ENCODE data around the gene PTPN14. TPM values are rescaled to one million over a fixed set of nuclear protein-coding genes. Genes with fewer than 3 reads are reported as not detected.

The PTPN14 gene
- total RNA-seq, 1 donor from 2014 or later = 71.4 TPM

DNA sequence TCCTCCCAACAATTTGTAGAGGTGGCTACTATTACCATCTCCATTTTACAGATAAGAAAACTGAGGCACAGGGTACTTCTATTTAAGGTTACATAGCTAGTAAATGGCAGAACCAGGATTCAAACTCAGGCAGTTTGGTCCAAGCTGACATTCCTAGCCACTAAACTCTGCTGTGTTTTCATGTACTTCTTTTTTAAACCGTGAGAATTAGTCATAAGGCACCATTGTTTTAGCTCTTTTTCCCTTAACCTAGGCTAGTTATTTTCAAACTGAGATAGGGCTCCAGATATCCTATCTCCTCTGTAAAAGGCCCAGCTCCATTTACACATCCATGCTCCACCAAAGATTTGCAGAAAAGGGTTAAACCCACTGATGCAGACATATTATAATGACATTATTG, 92.9 kb downstream of the PTPN14 start:
- Mint-ChIP-seq H3K27ac (peak overlapping the region; percentile 69), H3K36me3 (ENCODE audit: low read depth) (peaks cover 46% of the 10 kb centered on the region), H3K4me3 (ENCODE audit: low read depth) (no peak overlapping the region), H3K4me1 (ENCODE audit: low read depth) (peaks cover 64% of the 10 kb centered on the region), H3K9me3 (no peaks in the 10 kb centered on the region), H3K27me3 (ENCODE audit: low read depth) (no peaks in the 10 kb centered on the region)
- intact Hi-C loops (cut with micrococcal nuclease) = loop anchor here (5.0 kb wide), 1 partner anchor 49 kb away; no protein-coding TSS in a partner anchor
- no peak for DNase-seq (ENCODE audit: low spot score)

GRCh38 chr1:214455971-214456867, 95.2 kb downstream of the PTPN14 start:
- Mint-ChIP-seq H3K9me3 (no peaks in the 10 kb centered on the region), H3K27me3 (ENCODE audit: low read depth) (no peaks in the 10 kb centered on the region), H3K27ac (peak overlapping the region; percentile 81), H3K4me1 (ENCODE audit: low read depth) (peaks cover 79% of the 10 kb centered on the region), H3K4me3 (ENCODE audit: low read depth) (peak overlapping the region; percentile 28), H3K36me3 (ENCODE audit: low read depth) (peaks cover 51% of the 10 kb centered on the region)
- no peak for DNase-seq (ENCODE audit: low spot score)
- intact Hi-C loops (cut with micrococcal nuclease) = loop anchor here (1.0 to 5.0 kb wide), 2 partner anchors 15 to 51 kb away; no protein-coding TSS in a partner anchor

GRCh38 chr1:214455479-214455878, 95.9 kb downstream of the PTPN14 start:
- intact Hi-C loops (cut with micrococcal nuclease) = loop anchor here (5.0 kb wide), 1 partner anchor 52 kb away; no protein-coding TSS in a partner anchor
- no peak overlapping the region for H3K4me3 Mint-ChIP-seq (ENCODE audit: low read depth)
- peaks cover 54% of the 10 kb centered on the region for H3K36me3 Mint-ChIP-seq (ENCODE audit: low read depth)
- H3K27ac Mint-ChIP-seq = peak overlapping the region; percentile 81
- peaks cover 83% of the 10 kb centered on the region for H3K4me1 Mint-ChIP-seq (ENCODE audit: low read depth)
- no peak for DNase-seq (ENCODE audit: low spot score)
- H3K27me3 Mint-ChIP-seq (ENCODE audit: low read depth) = no peaks in the 10 kb centered on the region
- H3K9me3 Mint-ChIP-seq = no peaks in the 10 kb centered on the region

DNA sequence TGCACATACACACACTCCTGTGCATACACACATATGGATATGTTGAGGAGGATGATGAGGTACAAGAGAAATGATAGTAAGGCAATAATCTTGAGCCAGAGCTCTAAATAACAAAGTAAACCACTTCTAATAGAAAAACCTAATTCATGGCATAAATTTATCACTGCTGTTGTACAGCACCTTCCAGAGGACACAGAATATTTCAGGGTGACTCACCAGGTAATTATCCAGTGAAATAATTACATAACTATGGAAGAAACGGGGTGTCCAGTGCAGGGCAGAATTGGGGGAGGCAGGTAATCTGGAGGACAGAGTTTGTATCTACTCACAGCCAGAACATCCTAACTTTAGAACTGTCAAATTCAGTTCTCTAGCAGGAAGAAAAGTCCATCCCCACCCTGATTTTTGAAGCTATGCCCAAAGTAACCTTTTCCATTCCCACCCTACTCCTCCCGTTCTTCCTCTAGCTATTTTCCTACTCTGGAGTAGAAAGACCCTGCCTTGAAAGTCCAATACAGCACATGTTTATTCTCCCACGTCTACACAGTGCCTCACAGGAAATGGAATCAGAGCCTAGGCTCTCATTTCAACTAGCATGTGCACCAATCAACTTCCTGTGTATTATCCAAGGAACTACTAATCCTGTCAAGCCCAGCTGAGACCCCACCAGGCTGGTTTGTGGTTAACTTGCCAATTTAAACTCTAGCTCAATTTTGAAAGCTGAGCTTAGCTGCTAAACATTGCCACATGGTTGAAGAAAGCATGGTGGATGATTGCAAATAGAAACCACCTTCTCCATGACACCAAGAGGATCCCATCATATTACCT, 96.6 kb downstream of the PTPN14 start:
- peak overlapping the region; percentile 6 for H3K4me3 Mint-ChIP-seq (ENCODE audit: low read depth)
- peaks cover 80% of the 10 kb centered on the region for H3K4me1 Mint-ChIP-seq (ENCODE audit: low read depth)
- peaks cover 52% of the 10 kb centered on the region for H3K36me3 Mint-ChIP-seq (ENCODE audit: low read depth)
- no peaks in the 10 kb centered on the region for H3K9me3 Mint-ChIP-seq
- intact Hi-C loops (cut with micrococcal nuclease) = loop anchor here (5.0 kb wide), 1 partner anchor 53 kb away; no protein-coding TSS in a partner anchor
- no peaks in the 10 kb centered on the region for H3K27me3 Mint-ChIP-seq (ENCODE audit: low read depth)
- no peak for DNase-seq (ENCODE audit: low spot score)
- peak overlapping the region; percentile 81 for H3K27ac Mint-ChIP-seq

DNA sequence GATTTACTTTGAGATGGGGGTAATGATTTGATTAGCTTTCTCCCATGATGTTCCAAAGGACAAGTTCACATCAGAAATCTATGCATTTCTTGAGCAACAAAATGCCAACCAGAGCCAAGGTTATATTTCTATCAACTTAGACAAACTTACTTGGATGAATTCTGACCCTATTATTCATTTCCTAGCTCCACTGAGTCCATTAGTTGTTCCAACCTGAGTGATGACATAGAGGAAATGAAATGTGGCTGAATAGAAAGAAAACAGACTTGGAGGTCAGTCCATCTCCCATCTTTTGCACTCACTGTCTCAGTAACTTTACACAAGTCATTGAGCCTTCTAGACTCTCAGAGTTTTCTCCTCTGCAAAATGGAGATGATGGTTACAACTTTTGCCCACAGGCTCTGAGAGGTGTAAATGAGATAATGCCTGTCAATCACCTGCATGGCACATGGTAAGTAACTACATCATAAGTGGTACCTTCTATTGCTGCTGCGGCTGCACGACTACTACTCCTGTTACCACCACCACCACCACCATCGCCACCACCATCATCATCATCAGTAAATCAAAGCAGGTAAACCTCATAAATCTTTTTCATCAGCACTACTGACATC, 98.2 kb downstream of the PTPN14 start:
- peaks cover 77% of the 10 kb centered on the region for H3K4me1 Mint-ChIP-seq (ENCODE audit: low read depth)
- H3K9me3 Mint-ChIP-seq = peaks cover 8% of the 10 kb centered on the region
- H3K36me3 Mint-ChIP-seq (ENCODE audit: low read depth) = peaks cover 60% of the 10 kb centered on the region
- H3K4me3 Mint-ChIP-seq (ENCODE audit: low read depth) = peak overlapping the region; percentile 9
- intact Hi-C loops (cut with micrococcal nuclease) = no loop called here
- H3K27me3 Mint-ChIP-seq (ENCODE audit: low read depth) = no peaks in the 10 kb centered on the region
- no peak for DNase-seq (ENCODE audit: low spot score)
- H3K27ac Mint-ChIP-seq = peak overlapping the region; percentile 83

- H3K27ac Mint-ChIP-seq = peak overlapping the region; percentile 83
- intact Hi-C loops (cut with micrococcal nuclease) = no loop called here
- H3K4me1 Mint-ChIP-seq (ENCODE audit: low read depth) = peaks cover 83% of the 10 kb centered on the region
- peaks cover 8% of the 10 kb centered on the region for H3K9me3 Mint-ChIP-seq
- DNase-seq (ENCODE audit: low spot score) = no peak
- H3K36me3 Mint-ChIP-seq (ENCODE audit: low read depth) = peaks cover 69% of the 10 kb centered on the region
- no peaks in the 10 kb centered on the region for H3K27me3 Mint-ChIP-seq (ENCODE audit: low read depth)
- H3K4me3 Mint-ChIP-seq (ENCODE audit: low read depth) = no peak overlapping the region
Observed at GRCh38 chr1:214452152-214452784, 99.1 kb downstream of the PTPN14 start.

GRCh38 chr1:214451596-214451995, 99.8 kb downstream of the PTPN14 start:
- H3K9me3 Mint-ChIP-seq = peaks cover 8% of the 10 kb centered on the region
- H3K4me1 Mint-ChIP-seq (ENCODE audit: low read depth) = peaks cover 83% of the 10 kb centered on the region
- intact Hi-C loops (cut with micrococcal nuclease) = loop anchor here (1.0 to 2.0 kb wide), 4 partner anchors 10 to 67 kb away; no protein-coding TSS in a partner anchor
- H3K4me3 Mint-ChIP-seq (ENCODE audit: low read depth) = no peak overlapping the region
- no peaks in the 10 kb centered on the region for H3K27me3 Mint-ChIP-seq (ENCODE audit: low read depth)
- peaks cover 74% of the 10 kb centered on the region for H3K36me3 Mint-ChIP-seq (ENCODE audit: low read depth)
- H3K27ac Mint-ChIP-seq = peak overlapping the region; percentile 83
- DNase-seq (ENCODE audit: low spot score) = no peak

GRCh38 chr1:214449371-214449770, 102.0 kb downstream of the PTPN14 start:
- Mint-ChIP-seq H3K27me3 (ENCODE audit: low read depth) (no peaks in the 10 kb centered on the region), H3K9me3 (peaks cover 8% of the 10 kb centered on the region), H3K4me3 (ENCODE audit: low read depth) (no peak overlapping the region), H3K36me3 (ENCODE audit: low read depth) (peaks cover 64% of the 10 kb centered on the region), H3K27ac (peak overlapping the region; percentile 66), H3K4me1 (ENCODE audit: low read depth) (peaks cover 80% of the 10 kb centered on the region)
- intact Hi-C loops (cut with micrococcal nuclease) = no loop called here
- DNase-seq (ENCODE audit: low spot score) = no peak

- DNase-seq (ENCODE audit: low spot score) = no peak
- H3K36me3 Mint-ChIP-seq (ENCODE audit: low read depth) = peaks cover 62% of the 10 kb centered on the region
- peak overlapping the region; percentile 99 for H3K27ac Mint-ChIP-seq
- peaks cover 82% of the 10 kb centered on the region for H3K4me1 Mint-ChIP-seq (ENCODE audit: low read depth)
- peaks cover 8% of the 10 kb centered on the region for H3K9me3 Mint-ChIP-seq
- intact Hi-C loops (cut with micrococcal nuclease) = no loop called here
- no peak overlapping the region for H3K4me3 Mint-ChIP-seq (ENCODE audit: low read depth)
- H3K27me3 Mint-ChIP-seq (ENCODE audit: low read depth) = no peaks in the 10 kb centered on the region
Observed at GRCh38 chr1:214448536-214448935, 102.9 kb downstream of the PTPN14 start.

- intact Hi-C loops (cut with micrococcal nuclease) = loop anchor here (2.0 kb wide), 1 partner anchor 103 kb away; the partner anchor contains the start of gene PTPN14
Observed at GRCh38 chr1:214447557-214447871, 103.9 kb downstream of the PTPN14 start.

DNA sequence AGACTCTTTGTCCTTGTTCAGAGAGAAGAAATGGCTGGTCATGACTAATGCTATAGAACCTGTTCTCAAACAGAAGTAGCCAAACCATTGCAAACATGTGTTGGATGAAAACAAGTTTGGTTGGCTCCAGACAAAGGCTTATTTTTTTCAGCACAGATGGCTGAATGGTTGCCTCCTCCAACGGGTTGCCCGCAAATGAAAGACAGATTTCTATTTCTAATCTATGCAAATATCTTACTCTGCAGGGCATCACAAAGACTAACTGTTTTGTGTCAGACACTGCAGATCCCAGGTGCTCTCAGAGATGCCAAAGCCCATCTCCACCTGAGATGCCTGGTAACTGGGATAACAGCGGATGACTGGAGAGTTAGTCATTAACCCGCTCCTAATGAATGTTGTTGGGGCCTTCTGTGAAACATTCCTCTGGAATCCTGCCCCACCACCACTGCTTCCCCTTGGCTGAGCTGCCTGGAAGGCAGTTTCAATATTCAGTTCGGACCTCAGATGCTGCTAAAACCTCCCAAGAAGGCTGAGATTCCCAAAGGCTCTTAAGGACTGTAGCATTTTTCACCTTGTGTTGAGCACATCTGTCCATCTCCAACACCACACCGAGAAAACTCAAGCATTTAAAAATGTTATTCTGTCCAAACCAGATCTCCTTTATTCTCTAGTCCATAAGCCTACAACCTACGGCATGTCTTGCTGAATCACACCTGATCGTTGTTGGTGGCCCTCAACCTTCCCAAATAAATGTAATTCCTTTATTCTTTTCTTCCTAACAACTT, 104.4 kb downstream of the PTPN14 start:
- peaks cover 55% of the 10 kb centered on the region for H3K36me3 Mint-ChIP-seq (ENCODE audit: low read depth)

More at GRCh38 chr1:214447557-214447871, 103.9 kb downstream of the PTPN14 start:
- no peak overlapping the region for H3K4me3 Mint-ChIP-seq (ENCODE audit: low read depth)
- peaks cover 81% of the 10 kb centered on the region for H3K4me1 Mint-ChIP-seq (ENCODE audit: low read depth)
- H3K27ac Mint-ChIP-seq = peak overlapping the region; percentile 99
- peaks cover 8% of the 10 kb centered on the region for H3K9me3 Mint-ChIP-seq
- H3K36me3 Mint-ChIP-seq (ENCODE audit: low read depth) = peaks cover 61% of the 10 kb centered on the region
- H3K27me3 Mint-ChIP-seq (ENCODE audit: low read depth) = no peaks in the 10 kb centered on the region
- no peak for DNase-seq (ENCODE audit: low spot score)

More for the DNA sequence above, 104.4 kb downstream of the PTPN14 start:
- DNase-seq (ENCODE audit: low spot score) = no peak
- peak overlapping the region; percentile 99 for H3K27ac Mint-ChIP-seq
- H3K4me3 Mint-ChIP-seq (ENCODE audit: low read depth) = no peak overlapping the region
- H3K9me3 Mint-ChIP-seq = peaks cover 8% of the 10 kb centered on the region
- intact Hi-C loops (cut with micrococcal nuclease) = loop anchor here (1.0 to 2.0 kb wide), 2 partner anchors 9 to 104 kb away; partner anchors contain the start of gene PTPN14
- peaks cover 76% of the 10 kb centered on the region for H3K4me1 Mint-ChIP-seq (ENCODE audit: low read depth)
- no peaks in the 10 kb centered on the region for H3K27me3 Mint-ChIP-seq (ENCODE audit: low read depth)

Measured in activated T-helper 2 cell treated with anti-CD3 and anti-CD28 coated beads, Interferon-gamma antibody, Interleukin-2, Interleukin-4, amounts not matched to agents 10 μg/mL and 5 μg/mL and 100 μg/mL, durations not matched to agents 14 hours and 24 hours and 36 hours (primary cell).